ENCODE results near the gene PEX6.
"Not testable (repeated sequence)": the region's sequence is repeated elsewhere in the genome, so short reads cannot be mapped to it uniquely, and the experiment has no call there.

PEX6 gene

GRCh38 chr6:42978839-42979522 lies at the start of gene PEX6:
TSS of gene PEX6 (minus strand) at chr6:42979181. CDS start at chr6:42979150, 31 bp downstream.
- peak; percentile 69 for DNase-seq

GRCh38 chr6:43026365-43026764 lies 47.4 kb upstream of the PEX6 start:
- DNase-seq = no peak

- DNase-seq = no peak
Observed at GRCh38 chr6:43024436-43024835, 45.5 kb upstream of the PEX6 start.

GRCh38 chr6:43021270-43022047 lies 42.5 kb upstream of the PEX6 start, which contains the start of gene RRP36:
TSS of gene RRP36 (plus strand) at chr6:43021623. CDS start at chr6:43021655, 32 bp downstream.
- DNase-seq = peak; percentile 42

GRCh38 chr6:43020847-43021246 lies 41.9 kb upstream of the PEX6 start:
- no peak for DNase-seq

GRCh38 chr6:43020052-43020705 lies 41.2 kb upstream of the PEX6 start:
- no peak for DNase-seq

GRCh38 chr6:43019152-43019551 lies 40.2 kb upstream of the PEX6 start:
- no peak for DNase-seq

- DNase-seq = no peak
Observed at GRCh38 chr6:43016943-43017334, 38.0 kb upstream of the PEX6 start.

- DNase-seq = no peak
Observed at GRCh38 chr6:43016176-43016942, 37.4 kb upstream of the PEX6 start.

- DNase-seq = no peak
Observed at GRCh38 chr6:43014434-43014909, 35.5 kb upstream of the PEX6 start.

- peak; percentile 99 for DNase-seq
Observed at GRCh38 chr6:43013843-43014433, 35.0 kb upstream of the PEX6 start, which contains the start of the genes KLHDC3 and MEA1. TSS of gene KLHDC3 (plus strand) at chr6:43014249. CDS start at chr6:43017193, 2,944 bp downstream. TSS of gene MEA1 (minus strand) at chr6:43013946. CDS start at chr6:43013813, 133 bp downstream.

- DNase-seq = peak; percentile 65
Observed at GRCh38 chr6:43013097-43013842, 34.3 kb upstream of the PEX6 start.

- DNase-seq = no peak
Observed at GRCh38 chr6:43012364-43012763, 33.4 kb upstream of the PEX6 start.

GRCh38 chr6:43011207-43011606 lies 32.2 kb upstream of the PEX6 start:
- DNase-seq = no peak

- peak; percentile 27 for DNase-seq
Observed at GRCh38 chr6:43009124-43009523, 30.1 kb upstream of the PEX6 start.

GRCh38 chr6:43007126-43007525 lies 28.1 kb upstream of the PEX6 start:
- no peak for DNase-seq

GRCh38 chr6:43006251-43006650 lies 27.3 kb upstream of the PEX6 start:
- DNase-seq = no peak

- DNase-seq = no peak
Observed at GRCh38 chr6:43005844-43006243, 26.9 kb upstream of the PEX6 start.

GRCh38 chr6:43001843-43002242 lies 22.9 kb upstream of the PEX6 start:
- DNase-seq = no peak

- not testable (repeated sequence) for DNase-seq
Observed at GRCh38 chr6:42998205-42998604, 19.2 kb upstream of the PEX6 start.

- no peak for DNase-seq
Observed at GRCh38 chr6:42996513-42996912, 17.5 kb upstream of the PEX6 start.

Measured in T1000 (cell line).